HG03442 (cell line): ENCODE data around the gene PANK4.
"Not testable (repeated sequence)": the region's sequence is repeated elsewhere in the genome, so short reads cannot be mapped to it uniquely, and the experiment has no call there.

ENCODE experiments used
- ATAC-seq: cut with Tn5 transposase; IDR thresholded peaks from one replicate; pipeline ENCODE4 v1.9.1; 2021; ENCODE audit warnings: mild to moderate bottlenecking, moderate library complexity; ENCODE audit not compliant: unreplicated experiment

Gene PANK4

GRCh38 chr1:2525920-2526823, at the start of gene PANK4:
TSS of gene PANK4 (minus strand) at chr1:2526596. CDS start at chr1:2526587, 9 bp downstream.
- peak; percentile 75 for ATAC-seq

- no peak for ATAC-seq
These were observed 48.0 kb upstream of the PANK4 start for GRCh38 chr1:2574350-2574749.

- no peak for ATAC-seq
These were observed 47.0 kb upstream of the PANK4 start for GRCh38 chr1:2573250-2573920.

GRCh38 chr1:2571348-2571747, 45.0 kb upstream of the PANK4 start:
- no peak for ATAC-seq

GRCh38 chr1:2570332-2570731, 43.9 kb upstream of the PANK4 start:
- ATAC-seq: no peak

GRCh38 chr1:2569703-2570102, 43.3 kb upstream of the PANK4 start:
- not testable (repeated sequence) for ATAC-seq

GRCh38 chr1:2569060-2569459, 42.7 kb upstream of the PANK4 start:
- no peak for ATAC-seq

GRCh38 chr1:2568187-2568816, 41.9 kb upstream of the PANK4 start:
- ATAC-seq: not testable (repeated sequence)

- no peak for ATAC-seq
These were observed 40.8 kb upstream of the PANK4 start for GRCh38 chr1:2567083-2567679.

GRCh38 chr1:2566101-2567045, 40.0 kb upstream of the PANK4 start:
- ATAC-seq: no peak

- ATAC-seq: no peak
These were observed 38.5 kb upstream of the PANK4 start for GRCh38 chr1:2564815-2565374.

GRCh38 chr1:2564006-2564814, 37.8 kb upstream of the PANK4 start:
- ATAC-seq: no peak

GRCh38 chr1:2563205-2563604, 36.8 kb upstream of the PANK4 start:
- ATAC-seq: no peak

GRCh38 chr1:2561898-2562895, 35.8 kb upstream of the PANK4 start:
- no peak for ATAC-seq

GRCh38 chr1:2561446-2561845, 35.0 kb upstream of the PANK4 start:
- no peak for ATAC-seq

GRCh38 chr1:2560299-2561073, 34.1 kb upstream of the PANK4 start:
- ATAC-seq: no peak
